ENCODE measurements around the gene MARK3.

Gene MARK3

GRCh38 chr14:103341250-103342129, 43.7 kb upstream of the MARK3 start:
- DNase-seq (ENCODE audit: low read depth) = no peak
- no peak overlapping the region for H3K4me3 ChIP-seq (ENCODE audit: low read depth, low read length)
- TF ChIP-seq CTCF (IDR thresholded peaks at IDR 0.05; ENCODE audit: low read depth, low read length, missing control alignments) = no peak
- in situ Hi-C loops (cut with HindIII; ENCODE audit: low sequenced_read_pairs) = no loop called here

DNA sequence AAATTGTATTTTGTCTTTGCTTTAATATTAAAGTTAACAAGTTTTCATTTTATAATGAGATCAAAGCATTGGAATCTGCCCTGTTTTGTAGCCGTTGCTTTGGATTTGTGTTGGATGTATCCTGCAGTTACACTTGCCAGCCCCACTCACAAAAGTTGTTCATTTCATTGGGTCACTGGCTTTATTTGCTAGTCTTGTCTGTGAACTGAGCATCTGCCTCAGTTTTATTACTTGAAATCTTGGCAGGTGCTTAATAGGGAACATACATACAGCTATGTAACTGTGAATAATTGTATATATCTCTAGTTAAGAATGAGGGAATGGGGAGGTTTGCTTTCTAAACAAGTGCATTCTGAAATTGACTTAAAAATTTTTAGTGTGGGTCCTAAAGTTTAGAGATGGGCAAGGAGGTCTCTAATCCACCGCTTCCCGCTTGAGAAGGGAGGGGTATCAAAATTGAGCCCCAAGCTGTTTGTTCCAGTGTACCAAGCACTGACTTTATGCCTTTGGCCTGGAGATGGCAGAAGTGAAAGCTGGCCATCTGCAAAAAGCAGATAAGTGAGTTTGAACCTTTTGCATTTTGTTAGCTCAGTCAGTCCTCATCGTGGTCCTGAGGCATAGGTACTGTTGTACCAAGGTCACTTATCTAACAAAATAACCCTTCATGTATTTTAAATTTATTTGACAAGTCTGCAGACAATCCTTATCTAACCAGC, 41.9 kb upstream of the MARK3 start:
- peak; percentile 2 for TF ChIP-seq CTCF (IDR thresholded peaks at IDR 0.05; ENCODE audit: low read depth, low read length, missing control alignments)
- in situ Hi-C loops (cut with HindIII; ENCODE audit: low sequenced_read_pairs) = no loop called here
- no peak for DNase-seq (ENCODE audit: low read depth)
- H3K4me3 ChIP-seq (ENCODE audit: low read depth, low read length) = no peak overlapping the region

- no peak overlapping the region for H3K4me3 ChIP-seq (ENCODE audit: low read depth, low read length)
- DNase-seq (ENCODE audit: low read depth) = no peak
- in situ Hi-C loops (cut with HindIII; ENCODE audit: low sequenced_read_pairs) = no loop called here
- no peak for TF ChIP-seq CTCF (IDR thresholded peaks at IDR 0.05; ENCODE audit: low read depth, low read length, missing control alignments)
These were observed 41.1 kb upstream of the MARK3 start for GRCh38 chr14:103343905-103344797.

DNA sequence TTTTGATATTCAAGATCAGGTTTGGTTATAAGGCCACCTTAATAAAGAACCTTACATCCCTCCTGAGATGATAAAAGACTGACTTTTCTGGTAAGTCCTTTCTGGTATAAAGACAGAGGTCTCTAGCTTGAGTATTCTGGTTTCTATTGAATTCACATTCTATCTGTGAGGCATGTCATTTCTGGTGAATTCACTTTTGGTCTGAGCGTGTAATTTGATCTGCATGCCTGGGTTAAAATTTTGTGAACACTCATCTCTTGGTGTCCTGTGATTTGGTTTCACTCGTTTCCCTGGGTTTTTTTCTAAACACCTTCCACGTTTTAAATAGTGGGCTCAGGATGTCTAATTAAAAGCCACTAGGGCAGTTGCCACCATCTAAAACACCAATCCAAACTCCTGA, 38.9 kb upstream of the MARK3 start:
- no peak overlapping the region for H3K4me3 ChIP-seq (ENCODE audit: low read depth, low read length)
- TF ChIP-seq CTCF (IDR thresholded peaks at IDR 0.05; ENCODE audit: low read depth, low read length, missing control alignments) = no peak
- in situ Hi-C loops (cut with HindIII; ENCODE audit: low sequenced_read_pairs) = no loop called here
- DNase-seq (ENCODE audit: low read depth) = peak; percentile 13

- in situ Hi-C loops (cut with HindIII; ENCODE audit: low sequenced_read_pairs) = no loop called here
These were observed 38.0 kb upstream of the MARK3 start for GRCh38 chr14:103347091-103347815.

More at GRCh38 chr14:103347091-103347815, 38.0 kb upstream of the MARK3 start:
- DNase-seq (ENCODE audit: low read depth) = no peak
- no peak for TF ChIP-seq CTCF (IDR thresholded peaks at IDR 0.05; ENCODE audit: low read depth, low read length, missing control alignments)
- no peak overlapping the region for H3K4me3 ChIP-seq (ENCODE audit: low read depth, low read length)

All from astrocyte of the cerebellum (primary cell).